Activated T-helper 1 cell treated with anti-CD3 and anti-CD28 coated beads, Interleukin-12 subunit alpha, Interleukin-12 subunit beta, Interleukin-2, Interleukin-4 antibody, amounts not matched to agents 30 ng/mL and 10 ng/mL and 1 ng/mL, durations not matched to agents 14 hours and 24 hours and 36 hours (primary cell): ENCODE results near the gene SP100. TPM values are rescaled to one million over a fixed set of nuclear protein-coding genes. Genes with fewer than 3 reads are reported as not detected.

Experiments
- DNase-seq: peaks from one replicate; pipeline ENCODE4 v3.0.0; 2021; ENCODE audit warnings: low spot score
- H3K27ac Mint-ChIP-seq: one replicate; pipeline ENCODE4 v1.8.0; 2021; ENCODE audit warnings: mild to moderate bottlenecking, mixed read lengths
- H3K27me3 Mint-ChIP-seq: one replicate; pipeline ENCODE4 v1.8.0; 2022; ENCODE audit warnings: mild to moderate bottlenecking, moderate library complexity, mixed read lengths; ENCODE audit not compliant: insufficient read depth
- H3K36me3 Mint-ChIP-seq: one replicate; pipeline ENCODE4 v1.8.0; 2021; ENCODE audit warnings: low read depth, mixed read lengths
- H3K4me1 Mint-ChIP-seq: one replicate; pipeline ENCODE4 v1.8.0; 2021; ENCODE audit warnings: low read depth, mixed read lengths
- H3K4me3 Mint-ChIP-seq: one replicate; pipeline ENCODE4 v1.8.0; 2021; ENCODE audit warnings: mild to moderate bottlenecking, moderate library complexity, mixed read lengths
- H3K9me3 Mint-ChIP-seq: one replicate; pipeline ENCODE4 v1.8.0; 2021; ENCODE audit warnings: mixed read lengths
- intact Hi-C: fragments of 100-400 bp; cut with micrococcal nuclease; formaldehyde crosslinking; loops from one replicate; pipeline ENCODE4 v1.15.1; 2024
- total RNA-seq: library from RNA; stranded (reverse); gene quantifications from 2 replicates; pipeline ENCODE4 v1.2.3, GENCODE V29; 2022

SP100 gene
- total RNA-seq, 1 donor from 2014 or later: 171 TPM

DNA sequence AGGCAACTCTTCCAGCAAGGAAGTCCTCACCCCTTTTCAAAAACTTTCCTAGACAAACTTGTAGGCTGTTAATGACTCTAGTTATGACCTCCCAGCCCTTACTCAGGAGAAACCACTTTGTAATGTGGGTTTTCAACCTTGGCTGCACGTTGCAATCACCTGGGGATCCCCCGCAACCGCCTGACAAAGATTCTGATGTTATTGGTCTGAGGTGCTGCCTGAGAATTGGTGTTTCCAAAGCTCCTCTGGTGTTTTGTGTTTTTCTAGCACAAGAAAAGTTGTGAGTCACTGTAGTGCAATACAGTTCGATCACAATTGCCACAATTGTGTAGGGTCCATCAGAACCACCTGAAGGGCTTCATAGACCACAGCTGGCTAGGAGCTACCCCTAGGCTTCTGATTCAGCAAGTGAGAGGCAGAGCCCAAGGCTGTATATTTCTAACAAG lies 121.6 kb downstream of the SP100 start:
- peaks cover 3% of the 10 kb centered on the region for H3K9me3 Mint-ChIP-seq

DNA sequence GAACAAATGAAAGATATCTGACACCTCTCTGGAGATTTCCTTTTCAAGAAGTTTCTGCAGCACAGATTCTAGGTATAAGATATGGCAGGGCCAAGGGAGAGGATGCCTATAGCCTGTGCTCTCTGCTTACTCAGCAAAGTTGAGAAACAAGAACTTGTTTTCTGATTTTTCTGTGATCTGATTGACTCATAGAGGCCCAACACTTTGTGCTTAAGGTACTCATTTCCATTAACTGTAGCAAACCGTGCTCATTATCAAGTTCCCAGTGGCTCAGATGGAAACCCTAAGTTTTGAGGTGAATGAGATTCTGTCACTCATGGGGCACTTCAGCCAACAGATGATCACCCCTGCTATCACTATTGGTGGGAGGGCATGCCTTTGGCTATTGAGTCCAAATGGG lies 124.3 kb downstream of the SP100 start:
- Mint-ChIP-seq H3K36me3 (peaks cover 60% of the 10 kb centered on the region), H3K9me3 (peaks cover 10% of the 10 kb centered on the region), H3K4me1 (peaks cover 74% of the 10 kb centered on the region), H3K27me3 (no peaks in the 10 kb centered on the region), H3K4me3 (no peak overlapping the region), H3K27ac (no peak overlapping the region)
- DNase-seq: no peak
- intact Hi-C loops: loop anchor here (5.0 kb wide), 1 partner anchor 308 kb away; no protein-coding TSS in a partner anchor

More for the DNA sequence above, 121.6 kb downstream of the SP100 start:
- intact Hi-C loops: loop anchor here (1.0 kb wide), 2 partner anchors 65 kb away; no protein-coding TSS in a partner anchor
- peak overlapping the region; percentile 67 for H3K27ac Mint-ChIP-seq
- H3K27me3 Mint-ChIP-seq: no peaks in the 10 kb centered on the region
- peaks cover 68% of the 10 kb centered on the region for H3K4me1 Mint-ChIP-seq
- H3K36me3 Mint-ChIP-seq: peaks cover 40% of the 10 kb centered on the region
- H3K4me3 Mint-ChIP-seq: peak overlapping the region; percentile 57
- peak; percentile 42 for DNase-seq

DNA sequence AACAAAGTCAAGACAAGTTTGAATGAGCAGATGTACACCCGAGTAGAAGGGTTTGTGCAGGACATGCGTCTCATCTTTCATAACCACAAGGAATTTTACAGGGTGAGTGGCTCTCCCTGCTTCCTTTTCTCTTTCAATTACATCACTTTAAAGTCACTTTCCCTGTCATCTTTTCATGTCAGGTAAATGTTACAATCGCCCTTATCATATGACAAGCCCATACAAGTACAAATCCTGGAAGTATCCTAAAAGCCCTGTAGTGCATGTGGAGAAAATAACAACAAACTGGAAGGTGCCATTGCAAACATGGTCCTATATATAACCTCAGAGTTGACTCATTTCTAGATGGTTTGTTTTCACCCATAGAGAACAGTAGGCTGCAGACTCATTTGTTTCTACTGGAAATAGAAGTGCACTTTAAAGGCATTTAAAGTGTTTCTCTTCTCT lies 126.0 kb downstream of the SP100 start:
- Mint-ChIP-seq H3K27me3 (no peaks in the 10 kb centered on the region), H3K4me3 (peak overlapping the region; percentile 48), H3K27ac (peak overlapping the region; percentile 85), H3K36me3 (peaks cover 57% of the 10 kb centered on the region), H3K4me1 (peaks cover 61% of the 10 kb centered on the region), H3K9me3 (peaks cover 10% of the 10 kb centered on the region)
- intact Hi-C loops: loop anchor here (1.0 to 5.0 kb wide), 5 partner anchors 27 to 310 kb away; no protein-coding TSS in a partner anchor
- DNase-seq: no peak

DNA sequence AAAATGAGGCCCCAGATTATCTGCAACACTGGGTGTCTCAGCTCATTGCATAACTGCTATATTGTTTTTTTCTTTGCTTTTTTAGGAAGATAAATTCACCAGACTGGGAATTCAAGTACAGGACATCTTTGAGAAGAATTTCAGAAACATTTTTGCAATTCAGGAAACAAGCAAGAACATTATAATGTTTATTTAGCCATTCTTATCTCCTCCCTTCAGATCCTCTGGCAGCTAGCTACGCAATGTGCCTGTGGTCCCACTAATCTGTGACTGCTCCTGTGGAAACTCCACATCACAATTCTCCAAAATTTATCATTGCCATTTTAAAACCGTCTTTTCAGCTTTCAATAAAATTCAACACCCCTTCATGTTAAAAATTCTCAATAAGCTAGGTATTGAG lies 126.8 kb downstream of the SP100 start:
- Mint-ChIP-seq H3K9me3 (peaks cover 10% of the 10 kb centered on the region), H3K4me3 (no peak overlapping the region), H3K27me3 (no peaks in the 10 kb centered on the region), H3K36me3 (peaks cover 57% of the 10 kb centered on the region), H3K27ac (no peak overlapping the region), H3K4me1 (peaks cover 53% of the 10 kb centered on the region)
- no peak for DNase-seq
- intact Hi-C loops: loop anchor here (1.0 to 5.0 kb wide), 5 partner anchors 26 to 310 kb away; no protein-coding TSS in a partner anchor

DNA sequence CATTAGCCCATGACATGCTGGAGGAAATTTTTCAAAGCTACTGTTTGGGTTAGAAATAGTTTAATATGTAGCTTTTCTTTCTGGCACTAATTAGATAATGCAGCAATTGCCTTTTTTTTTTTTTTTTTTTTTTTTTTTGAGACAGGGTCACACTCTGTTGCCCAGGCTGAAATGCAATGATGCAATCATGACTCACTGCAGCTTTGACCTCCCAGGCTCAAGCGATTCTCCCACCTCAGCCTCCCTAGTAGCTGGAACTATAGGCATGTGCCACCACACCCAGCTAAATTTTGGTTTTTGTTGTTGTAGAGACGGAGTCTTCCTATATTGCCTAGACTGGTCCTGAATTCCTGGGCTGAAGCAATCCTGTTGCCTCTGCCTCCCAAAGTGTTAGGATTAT lies 136.2 kb downstream of the SP100 start:
- Mint-ChIP-seq H3K4me1 (peaks cover 13% of the 10 kb centered on the region), H3K36me3 (peaks cover 17% of the 10 kb centered on the region), H3K27me3 (peaks cover 2% of the 10 kb centered on the region), H3K27ac (no peak overlapping the region), H3K4me3 (no peak overlapping the region), H3K9me3 (peaks cover 24% of the 10 kb centered on the region)
- DNase-seq: no peak
- intact Hi-C loops: no loop called here

DNA sequence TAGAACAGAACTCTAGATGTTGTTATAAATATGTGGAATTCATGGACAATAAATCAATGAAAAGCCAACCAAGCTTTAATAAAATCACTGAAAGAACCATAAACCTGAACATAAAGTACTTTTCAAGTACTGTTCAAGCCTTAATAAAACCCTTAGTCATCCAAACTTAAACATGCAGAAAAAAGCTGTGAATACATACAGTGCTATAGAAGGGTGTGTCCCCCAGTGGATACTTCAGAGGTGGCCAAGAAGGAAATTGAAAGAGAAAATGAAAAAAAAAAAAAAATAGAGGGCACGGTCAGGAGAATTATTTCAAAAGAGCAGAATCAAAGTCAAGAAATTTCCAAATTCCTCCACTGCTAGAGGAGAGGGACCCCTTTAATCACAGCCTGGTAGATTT lies 141.1 kb downstream of the SP100 start:
- Mint-ChIP-seq H3K27ac (no peak overlapping the region), H3K27me3 (peaks cover 4% of the 10 kb centered on the region), H3K4me1 (peaks cover 13% of the 10 kb centered on the region), H3K9me3 (peaks cover 24% of the 10 kb centered on the region), H3K4me3 (no peak overlapping the region), H3K36me3 (peaks cover 9% of the 10 kb centered on the region)
- intact Hi-C loops: no loop called here
- DNase-seq: no peak

DNA sequence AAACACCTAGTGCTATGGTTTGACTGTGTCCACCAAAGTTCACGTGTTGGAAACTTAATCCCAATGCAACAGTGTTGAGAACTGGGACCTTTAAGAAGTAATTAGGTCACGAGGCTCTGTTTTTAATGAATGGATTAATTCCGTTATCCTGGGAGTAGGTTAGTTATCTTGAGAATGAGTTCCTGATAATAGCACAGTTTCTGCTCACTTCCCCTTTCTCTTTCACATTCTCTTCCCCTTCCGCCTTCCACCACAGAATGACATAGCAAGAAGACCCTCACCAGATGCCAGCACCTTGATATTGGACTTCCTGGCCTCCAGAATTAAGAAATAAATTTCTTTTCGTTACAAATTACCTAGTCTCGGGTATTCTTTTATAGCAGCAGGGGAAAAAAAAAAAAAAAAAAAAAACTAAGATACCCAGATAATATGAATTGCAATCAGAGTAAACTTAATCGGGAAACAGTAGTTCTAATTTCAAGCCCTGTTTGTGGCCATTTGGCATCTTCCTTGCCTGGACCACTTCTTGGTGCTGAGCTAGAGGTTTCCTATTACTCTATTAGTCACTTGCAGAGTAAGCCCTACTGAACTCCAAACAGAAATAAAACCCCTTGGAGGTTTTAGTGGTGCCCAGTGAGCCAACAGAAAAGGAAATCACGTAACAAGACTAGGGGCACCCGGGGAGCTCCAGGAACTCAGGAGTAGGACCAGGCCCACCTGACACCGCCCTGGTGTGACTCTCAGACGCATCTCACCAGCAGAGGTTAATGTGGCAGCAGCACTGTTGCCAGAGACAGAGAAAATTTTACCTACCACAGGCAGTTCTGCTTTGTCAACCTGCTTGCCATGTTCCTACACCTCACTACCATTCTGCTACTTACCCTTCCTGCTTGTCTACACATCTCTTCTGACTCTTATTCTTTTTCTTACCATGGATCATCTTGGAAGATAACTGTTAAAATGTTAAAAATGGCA lies 149.1 kb downstream of the SP100 start:
- Mint-ChIP-seq H3K4me3 (no peak overlapping the region), H3K4me1 (peaks cover 20% of the 10 kb centered on the region), H3K9me3 (peaks cover 10% of the 10 kb centered on the region), H3K27ac (no peak overlapping the region), H3K36me3 (peaks cover under 1% of the 10 kb centered on the region), H3K27me3 (peaks cover 4% of the 10 kb centered on the region)
- intact Hi-C loops: no loop called here
- no peak for DNase-seq

DNA sequence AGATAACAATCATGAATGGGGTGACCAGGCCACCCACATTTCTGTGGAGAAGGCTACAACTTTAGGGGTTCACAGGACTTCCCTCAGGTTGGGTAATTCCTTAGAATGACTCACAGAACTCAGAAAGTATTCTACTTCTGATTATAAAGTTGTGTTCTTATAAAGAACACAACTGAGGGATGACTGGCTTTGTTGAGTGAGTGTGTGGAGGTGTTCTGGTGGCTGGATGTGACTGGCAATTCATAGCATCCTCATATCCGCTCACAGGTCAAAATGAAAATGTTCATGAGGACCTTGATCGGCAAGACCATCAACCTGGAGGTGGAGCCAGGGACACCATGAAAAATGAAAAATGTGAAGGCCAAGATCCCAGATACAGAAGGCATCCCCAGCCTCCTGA lies 153.3 kb downstream of the SP100 start:
- H3K27me3 Mint-ChIP-seq: no peaks in the 10 kb centered on the region
- H3K4me3 Mint-ChIP-seq: no peak overlapping the region
- intact Hi-C loops: loop anchor here (1.0 to 2.0 kb wide), 2 partner anchors 14 to 26 kb away; no protein-coding TSS in a partner anchor
- peaks cover 25% of the 10 kb centered on the region for H3K4me1 Mint-ChIP-seq
- no peak for DNase-seq
- peaks cover 13% of the 10 kb centered on the region for H3K36me3 Mint-ChIP-seq
- peaks cover 29% of the 10 kb centered on the region for H3K9me3 Mint-ChIP-seq
- H3K27ac Mint-ChIP-seq: no peak overlapping the region

DNA sequence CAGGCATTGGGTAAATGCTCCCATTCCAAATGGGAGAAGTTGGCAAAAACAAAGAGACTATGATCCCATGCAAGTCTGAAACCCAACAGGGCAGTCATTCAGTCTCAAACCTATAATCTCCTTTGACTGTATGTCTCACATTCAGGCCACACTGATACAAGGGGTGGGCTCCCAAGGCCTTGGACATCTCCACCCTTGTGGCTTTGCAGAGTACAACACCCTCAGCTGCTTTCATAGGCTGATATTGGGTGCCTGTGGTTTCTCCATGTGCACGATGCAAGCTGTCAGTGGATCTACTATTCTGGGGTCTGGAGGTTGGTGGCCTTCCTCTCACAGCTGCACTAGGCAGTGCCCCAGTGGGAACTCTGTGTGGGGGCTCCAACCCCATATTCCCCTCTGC lies 155.0 kb downstream of the SP100 start:
- no peak overlapping the region for H3K4me3 Mint-ChIP-seq
- H3K9me3 Mint-ChIP-seq: peaks cover 41% of the 10 kb centered on the region
- intact Hi-C loops: no loop called here
- H3K27ac Mint-ChIP-seq: no peak overlapping the region
- no peak for DNase-seq
- H3K27me3 Mint-ChIP-seq: no peaks in the 10 kb centered on the region
- H3K4me1 Mint-ChIP-seq: peaks cover 19% of the 10 kb centered on the region
- H3K36me3 Mint-ChIP-seq: peaks cover 20% of the 10 kb centered on the region

DNA sequence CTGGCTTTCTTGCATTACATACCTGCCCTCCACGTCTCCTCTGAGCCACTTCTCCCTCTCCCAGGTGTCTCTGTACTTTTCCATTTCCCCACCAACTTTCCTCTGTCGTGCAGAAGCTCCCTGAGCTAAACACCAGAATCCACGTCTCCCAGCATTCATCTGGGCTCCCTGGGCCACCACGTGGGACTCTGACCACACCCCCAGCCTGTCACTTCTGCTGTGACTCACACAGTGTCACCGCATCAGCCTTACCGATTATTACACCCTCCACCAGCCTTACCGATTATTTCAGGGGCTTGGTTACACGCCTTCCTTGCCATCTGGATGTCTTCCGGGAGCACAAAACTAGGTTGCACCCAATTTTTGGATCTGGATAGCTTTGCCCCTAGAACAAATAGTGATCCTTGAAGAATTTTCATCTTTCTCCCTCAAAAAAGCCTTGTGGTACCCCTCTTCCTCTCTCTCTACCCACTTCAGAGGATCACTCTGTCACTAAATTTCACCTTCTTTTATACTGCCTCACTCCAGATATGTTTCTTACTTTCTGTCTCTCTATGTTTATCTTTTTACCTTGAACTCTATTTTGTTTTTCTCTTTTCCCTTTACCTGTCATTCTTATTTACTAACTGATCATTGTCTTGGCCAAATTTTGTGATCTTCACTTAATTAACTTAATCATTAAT lies 159.8 kb downstream of the SP100 start:
- intact Hi-C loops: no loop called here
- Mint-ChIP-seq H3K9me3 (peaks cover 28% of the 10 kb centered on the region), H3K27ac (peak overlapping the region; percentile 24), H3K36me3 (peaks cover 15% of the 10 kb centered on the region), H3K27me3 (no peaks in the 10 kb centered on the region), H3K4me1 (peaks cover 15% of the 10 kb centered on the region), H3K4me3 (no peak overlapping the region)
- peak; percentile 14 for DNase-seq

DNA sequence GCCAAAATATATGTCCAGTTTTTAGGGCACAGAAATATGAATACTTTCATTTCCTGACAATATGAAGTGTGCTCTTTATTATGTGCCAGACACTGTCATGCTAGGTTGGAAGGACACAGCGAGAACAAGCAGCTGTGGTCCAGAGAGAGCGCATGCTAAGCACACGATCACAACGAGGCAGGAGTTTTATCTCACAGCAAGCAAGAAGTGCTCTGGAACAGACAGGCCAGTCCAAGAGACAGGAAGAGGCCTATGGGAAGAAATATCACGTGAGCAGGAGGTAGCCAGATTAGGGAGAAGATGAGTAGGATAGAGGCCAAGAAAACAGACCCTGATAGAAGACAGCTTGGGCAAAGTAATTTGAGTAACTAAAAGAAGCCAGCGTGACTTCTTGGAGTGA lies 161.1 kb downstream of the SP100 start:
- H3K27ac Mint-ChIP-seq: no peak overlapping the region
- peaks cover 26% of the 10 kb centered on the region for H3K9me3 Mint-ChIP-seq
- no peaks in the 10 kb centered on the region for H3K27me3 Mint-ChIP-seq
- peaks cover 14% of the 10 kb centered on the region for H3K36me3 Mint-ChIP-seq
- intact Hi-C loops: no loop called here
- peaks cover 14% of the 10 kb centered on the region for H3K4me1 Mint-ChIP-seq
- no peak overlapping the region for H3K4me3 Mint-ChIP-seq
- DNase-seq: no peak

DNA sequence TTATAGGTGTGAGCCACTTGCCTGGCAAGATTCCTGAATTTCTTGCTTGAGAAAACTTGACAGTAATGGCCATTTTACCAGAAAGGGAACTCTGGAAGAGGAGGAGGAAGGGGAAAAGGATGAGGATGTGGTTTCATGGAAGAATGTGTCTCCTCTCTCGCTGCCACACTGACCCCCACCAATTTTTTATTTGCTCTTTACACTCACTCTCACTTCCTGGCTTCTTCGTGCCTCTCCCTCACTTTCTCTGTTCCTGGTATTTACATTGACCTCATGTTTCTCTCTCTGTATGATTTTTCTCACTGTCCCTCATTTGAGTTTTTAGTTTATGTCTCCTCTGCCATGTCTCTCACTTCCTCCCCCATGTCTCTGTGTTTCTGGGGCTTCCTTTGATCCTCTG lies 162.1 kb downstream of the SP100 start:
- Mint-ChIP-seq H3K36me3 (peaks cover 17% of the 10 kb centered on the region), H3K27me3 (no peaks in the 10 kb centered on the region), H3K9me3 (peaks cover 33% of the 10 kb centered on the region), H3K4me1 (peaks cover 22% of the 10 kb centered on the region), H3K27ac (no peak overlapping the region), H3K4me3 (no peak overlapping the region)
- intact Hi-C loops: no loop called here
- no peak for DNase-seq
